HEK293 (cell line): Measurements from ENCODE around the gene FANCE.
A peak's percentile ranks its signal among the peaks of the same experiment; 100 is the strongest.

ENCODE experiments used
- CTCF ChIA-PET: fragments of 350-600 bp; formaldehyde crosslinking; extraction: SDS; loops from one replicate; lab custom pipeline; 2021; ENCODE audit warnings: antibody characterized with exemption; lab: Yijun Ruan, JAX
- POLR2A ChIA-PET: fragments of 300-600 bp; formaldehyde crosslinking; extraction: SDS; loops from one replicate; lab custom pipeline; 2020; ENCODE audit warnings: antibody characterized with exemption, inconsistent platforms; lab: Yijun Ruan, JAX
- H3K27ac ChIP-seq: fragments of 200-500 bp; sonication (Bioruptor generic); 2 replicates; pipeline ENCODE4 v1.5.1; 2014; ENCODE audit warnings: low read depth, low read length, control low read depth, inconsistent platforms; ENCODE audit errors: extremely low read depth
- H3K36me3 ChIP-seq, 2 experiments: fragments of 200-500 bp in 1 of 2; sonication (Bioruptor generic) in 1 of 2; 1 replicate in 1 of 2; 2 replicates in 1 of 2; pipeline ENCODE4 v1.5.1; 2014 to 2017; ENCODE audit warnings: inconsistent platforms in 2 of 2, low read length in 2 of 2; ENCODE audit not compliant: control insufficient read depth in 2 of 2, insufficient read depth in 1 of 2
- H3K4me1 ChIP-seq: fragments of 200-500 bp; sonication (Bioruptor generic); 2 replicates; pipeline ENCODE4 v1.5.1; 2014; ENCODE audit warnings: mild to moderate bottlenecking, low read length, inconsistent platforms; ENCODE audit not compliant: control insufficient read depth, insufficient read depth
- H3K4me3 ChIP-seq: 2 replicates; pipeline ENCODE4 v1.5.1; 2011; ENCODE audit warnings: low read depth, mild to moderate bottlenecking, control low read depth, low read length, moderate library complexity
- H3K9me3 ChIP-seq: fragments of 200-500 bp; sonication (Bioruptor generic); 2 replicates; pipeline ENCODE4 v1.5.1; 2014; ENCODE audit warnings: low read depth, low read length, inconsistent platforms; ENCODE audit not compliant: control insufficient read depth, insufficient read depth
- GLI4 ChIP-seq: fragments of 450-650 bp; formaldehyde crosslinking; IDR thresholded peaks from 2 replicates; pipeline ENCODE4 v1.5.1; 2016; ENCODE audit warnings: missing biosample characterization, missing genetic modification characterization
- PRDM1 ChIP-seq: fragments of 450-650 bp; formaldehyde crosslinking; IDR thresholded peaks from 2 replicates; pipeline ENCODE4; 2016; ENCODE audit warnings: missing biosample characterization, missing genetic modification characterization
- SCRT2 ChIP-seq: fragments of 450-650 bp; formaldehyde crosslinking; IDR thresholded peaks from 2 replicates; pipeline ENCODE4 v1.5.1; 2016; ENCODE audit warnings: missing biosample characterization, missing genetic modification characterization
- SETDB1 ChIP-seq: IDR thresholded peaks from one replicate; pipeline ENCODE4 v1.6.1; 2017; ENCODE audit warnings: mild to moderate bottlenecking, low read length, moderate library complexity, mixed read lengths; ENCODE audit not compliant: insufficient read length
- YY1 ChIP-seq: fragments of 450-650 bp; formaldehyde crosslinking; IDR thresholded peaks from 2 replicates; pipeline ENCODE4 v1.5.1; 2018; ENCODE audit warnings: missing biosample characterization, missing genetic modification characterization
- ZNF112 ChIP-seq: fragments of 450-650 bp; formaldehyde crosslinking; IDR thresholded peaks from 2 replicates; pipeline ENCODE4 v1.5.0; 2017; ENCODE audit warnings: missing biosample characterization, missing genetic modification characterization
- ZNF114 ChIP-seq: fragments of 450-650 bp; formaldehyde crosslinking; IDR thresholded peaks from 2 replicates; pipeline ENCODE4 v1.5.0; 2017; ENCODE audit warnings: missing biosample characterization, missing genetic modification characterization
- ZNF2 ChIP-seq: fragments of 450-650 bp; formaldehyde crosslinking; IDR thresholded peaks from 2 replicates; pipeline ENCODE4 v1.5.1; 2016; ENCODE audit warnings: missing biosample characterization, missing genetic modification characterization
- ZNF202 ChIP-seq: fragments of 450-650 bp; formaldehyde crosslinking; IDR thresholded peaks from 2 replicates; pipeline ENCODE4 v1.5.1; 2016; ENCODE audit warnings: missing biosample characterization, missing genetic modification characterization, borderline replicate concordance
- ZNF266 ChIP-seq: fragments of 450-650 bp; formaldehyde crosslinking; IDR thresholded peaks from 2 replicates; pipeline ENCODE4 v1.5.1; 2016; ENCODE audit warnings: missing biosample characterization, missing genetic modification characterization, low read depth
- ZNF341 ChIP-seq: fragments of 450-650 bp; formaldehyde crosslinking; IDR thresholded peaks from 2 replicates; pipeline ENCODE4; 2016; ENCODE audit warnings: low read depth, missing biosample characterization, missing genetic modification characterization
- ZNF350 ChIP-seq: fragments of 450-650 bp; formaldehyde crosslinking; IDR thresholded peaks from 2 replicates; pipeline ENCODE4 v1.5.0; 2017; ENCODE audit warnings: missing biosample characterization, mild to moderate bottlenecking, missing genetic modification characterization
- ZNF423 ChIP-seq: fragments of 450-650 bp; formaldehyde crosslinking; IDR thresholded peaks from 2 replicates; pipeline ENCODE4 v1.5.1; 2016; ENCODE audit warnings: missing biosample characterization, missing genetic modification characterization
- ZNF585B ChIP-seq: fragments of 450-650 bp; formaldehyde crosslinking; IDR thresholded peaks from 2 replicates; pipeline ENCODE4 v1.5.1; 2016; ENCODE audit warnings: missing biosample characterization, missing genetic modification characterization
- ZNF623 ChIP-seq: fragments of 450-650 bp; formaldehyde crosslinking; IDR thresholded peaks from 2 replicates; pipeline ENCODE4 v1.5.1; 2016; ENCODE audit warnings: missing biosample characterization, missing genetic modification characterization
- ZSCAN23 ChIP-seq: fragments of 450-650 bp; formaldehyde crosslinking; IDR thresholded peaks from 2 replicates; pipeline ENCODE4 v1.5.1; 2016; ENCODE audit warnings: missing biosample characterization, missing genetic modification characterization
- TF ChIP-seq, protein P1 (sequence below): fragments of 450-650 bp; formaldehyde crosslinking; IDR thresholded peaks from 2 replicates; pipeline ENCODE4 v1.5.1; 2016; ENCODE audit warnings: missing biosample characterization, missing genetic modification characterization
- TF ChIP-seq, protein P2 (sequence below): fragments of 450-650 bp; formaldehyde crosslinking; IDR thresholded peaks from 2 replicates; pipeline ENCODE4 v1.5.1; 2016; ENCODE audit warnings: missing biosample characterization, missing genetic modification characterization
- TF ChIP-seq, protein P3 (sequence below): fragments of 450-650 bp; formaldehyde crosslinking; IDR thresholded peaks from 2 replicates; pipeline ENCODE4 v1.5.1; 2016; ENCODE audit warnings: missing biosample characterization, missing genetic modification characterization
- TF ChIP-seq, protein P4 (sequence below): sonication (generic); formaldehyde crosslinking; IDR thresholded peaks from 2 replicates; pipeline ENCODE4 v1.8.1; 2022; ENCODE audit warnings: mild to moderate bottlenecking, moderate library complexity, missing genetic modification reagents
- TF ChIP-seq, protein P5 (sequence below): fragments of 450-650 bp; IDR thresholded peaks from 2 replicates; pipeline ENCODE4 v1.5.1; 2018; ENCODE audit warnings: missing biosample characterization, mild to moderate bottlenecking, missing genetic modification characterization

Gene FANCE

DNA sequence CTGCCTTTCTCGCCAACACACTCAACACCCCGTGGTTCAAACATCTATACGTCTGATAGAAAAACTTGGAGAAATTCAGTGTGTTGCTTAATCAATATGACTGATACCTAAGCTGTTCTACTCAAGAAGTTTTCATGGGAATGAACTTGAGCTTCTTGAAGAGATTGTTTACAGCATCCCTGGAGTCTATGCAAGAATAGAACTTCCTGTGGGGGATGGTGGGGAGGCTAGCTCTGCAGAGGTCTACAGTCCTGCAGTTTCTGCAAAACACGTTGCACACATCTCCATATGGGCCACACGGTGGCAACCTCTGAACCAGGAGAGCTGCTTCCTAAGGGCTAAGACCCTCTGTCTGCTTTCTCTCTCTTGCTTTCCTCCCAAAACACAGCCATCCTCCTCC, 32.7 kb upstream of the FANCE start:
- no peak overlapping the region for H3K27ac ChIP-seq
- ChIA-PET POLR2A (interaction anchor here (0.9 to 1.1 kb wide), 2 partner anchors 32 to 51 kb away, joined by 3 read pairs; no protein-coding TSS in a partner anchor), CTCF (interaction anchor here (0.7 to 3.9 kb wide), 11 partner anchors 9 to 116 kb away, joined by 3 to 53 read pairs (median 4); partner anchors contain the start of genes FANCE, PPARD and RPL10A)
- H3K4me1 ChIP-seq, result peaks cover 4% of the 10 kb centered on the region
- no peak overlapping the region for H3K4me3 ChIP-seq
- no peaks in the 10 kb centered on the region for H3K9me3 ChIP-seq
- H3K36me3 ChIP-seq, result peaks cover 0 to 33% of the 10 kb centered on the region in 2 experiments; a peak in 2 of 3 replicates
- TF ChIP-seq, protein P1, sequence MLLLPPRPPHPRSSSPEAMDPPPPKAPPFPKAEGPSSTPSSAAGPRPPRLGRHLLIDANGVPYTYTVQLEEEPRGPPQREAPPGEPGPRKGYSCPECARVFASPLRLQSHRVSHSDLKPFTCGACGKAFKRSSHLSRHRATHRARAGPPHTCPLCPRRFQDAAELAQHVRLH (tag by site-specific recombination), result no peak
- TF ChIP-seq, protein P2, sequence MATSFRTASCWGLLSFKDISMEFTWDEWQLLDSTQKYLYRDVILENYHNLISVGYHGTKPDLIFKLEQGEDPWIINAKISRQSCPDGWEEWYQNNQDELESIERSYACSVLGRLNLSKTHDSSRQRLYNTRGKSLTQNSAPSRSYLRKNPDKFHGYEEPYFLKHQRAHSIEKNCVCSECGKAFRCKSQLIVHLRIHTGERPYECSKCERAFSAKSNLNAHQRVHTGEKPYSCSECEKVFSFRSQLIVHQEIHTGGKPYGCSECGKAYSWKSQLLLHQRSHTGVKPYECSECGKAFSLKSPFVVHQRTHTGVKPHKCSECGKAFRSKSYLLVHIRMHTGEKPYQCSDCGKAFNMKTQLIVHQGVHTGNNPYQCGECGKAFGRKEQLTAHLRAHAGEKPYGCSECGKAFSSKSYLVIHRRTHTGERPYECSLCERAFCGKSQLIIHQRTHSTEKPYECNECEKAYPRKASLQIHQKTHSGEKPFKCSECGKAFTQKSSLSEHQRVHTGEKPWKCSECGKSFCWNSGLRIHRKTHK, result no peak
- TF ChIP-seq ZNF266 (tag by site-specific recombination) (no peak), ZNF350 (tag by site-specific recombination) (no peak), ZNF2 (tag by site-specific recombination) (no peak)
- TF ChIP-seq, protein P3, sequence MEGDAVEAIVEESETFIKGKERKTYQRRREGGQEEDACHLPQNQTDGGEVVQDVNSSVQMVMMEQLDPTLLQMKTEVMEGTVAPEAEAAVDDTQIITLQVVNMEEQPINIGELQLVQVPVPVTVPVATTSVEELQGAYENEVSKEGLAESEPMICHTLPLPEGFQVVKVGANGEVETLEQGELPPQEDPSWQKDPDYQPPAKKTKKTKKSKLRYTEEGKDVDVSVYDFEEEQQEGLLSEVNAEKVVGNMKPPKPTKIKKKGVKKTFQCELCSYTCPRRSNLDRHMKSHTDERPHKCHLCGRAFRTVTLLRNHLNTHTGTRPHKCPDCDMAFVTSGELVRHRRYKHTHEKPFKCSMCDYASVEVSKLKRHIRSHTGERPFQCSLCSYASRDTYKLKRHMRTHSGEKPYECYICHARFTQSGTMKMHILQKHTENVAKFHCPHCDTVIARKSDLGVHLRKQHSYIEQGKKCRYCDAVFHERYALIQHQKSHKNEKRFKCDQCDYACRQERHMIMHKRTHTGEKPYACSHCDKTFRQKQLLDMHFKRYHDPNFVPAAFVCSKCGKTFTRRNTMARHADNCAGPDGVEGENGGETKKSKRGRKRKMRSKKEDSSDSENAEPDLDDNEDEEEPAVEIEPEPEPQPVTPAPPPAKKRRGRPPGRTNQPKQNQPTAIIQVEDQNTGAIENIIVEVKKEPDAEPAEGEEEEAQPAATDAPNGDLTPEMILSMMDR (tag by site-specific recombination), result peak; percentile 58
- TF ChIP-seq, all 188 proteins: peak for 1

DNA sequence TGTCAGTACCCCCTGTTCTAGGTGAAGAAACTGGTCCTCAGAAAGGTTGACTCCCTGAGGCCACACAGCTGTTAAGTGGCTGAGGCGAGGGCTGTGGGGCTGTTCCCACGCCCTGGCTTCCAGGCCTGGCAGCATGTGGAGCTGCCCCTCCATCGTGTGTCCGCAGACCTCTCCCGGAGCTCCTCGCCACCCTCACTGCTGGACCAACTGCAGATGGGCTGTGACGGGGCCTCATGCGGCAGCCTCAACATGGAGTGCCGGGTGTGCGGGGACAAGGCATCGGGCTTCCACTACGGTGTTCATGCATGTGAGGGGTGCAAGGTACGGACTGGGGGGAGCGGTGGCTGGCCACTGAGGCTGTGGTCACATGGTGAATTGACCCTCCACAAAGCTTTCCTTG, 32.2 kb upstream of the FANCE start:
- TF ChIP-seq ZNF112 (tag by site-specific recombination) (no peak), ZNF423 (tag by site-specific recombination) (no peak), ZNF202 (tag by site-specific recombination) (no peak), PRDM1 (no peak), SETDB1 (no peak), SCRT2 (tag by site-specific recombination) (no peak), GLI4 (no peak), YY1 (tag by site-specific recombination) (no peak), ZNF341 (no peak), ZNF585B (no peak), ZSCAN23 (tag by site-specific recombination) (no peak), ZNF114 (tag by site-specific recombination) (no peak), ZNF623 (tag by site-specific recombination) (no peak)
- TF ChIP-seq, protein P4, sequence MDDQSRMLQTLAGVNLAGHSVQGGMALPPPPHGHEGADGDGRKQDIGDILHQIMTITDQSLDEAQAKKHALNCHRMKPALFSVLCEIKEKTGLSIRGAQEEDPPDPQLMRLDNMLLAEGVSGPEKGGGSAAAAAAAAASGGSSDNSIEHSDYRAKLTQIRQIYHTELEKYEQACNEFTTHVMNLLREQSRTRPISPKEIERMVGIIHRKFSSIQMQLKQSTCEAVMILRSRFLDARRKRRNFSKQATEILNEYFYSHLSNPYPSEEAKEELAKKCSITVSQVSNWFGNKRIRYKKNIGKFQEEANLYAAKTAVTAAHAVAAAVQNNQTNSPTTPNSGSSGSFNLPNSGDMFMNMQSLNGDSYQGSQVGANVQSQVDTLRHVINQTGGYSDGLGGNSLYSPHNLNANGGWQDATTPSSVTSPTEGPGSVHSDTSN (CRISPR knock-in tag), result no peak
- TF ChIP-seq, protein P5, sequence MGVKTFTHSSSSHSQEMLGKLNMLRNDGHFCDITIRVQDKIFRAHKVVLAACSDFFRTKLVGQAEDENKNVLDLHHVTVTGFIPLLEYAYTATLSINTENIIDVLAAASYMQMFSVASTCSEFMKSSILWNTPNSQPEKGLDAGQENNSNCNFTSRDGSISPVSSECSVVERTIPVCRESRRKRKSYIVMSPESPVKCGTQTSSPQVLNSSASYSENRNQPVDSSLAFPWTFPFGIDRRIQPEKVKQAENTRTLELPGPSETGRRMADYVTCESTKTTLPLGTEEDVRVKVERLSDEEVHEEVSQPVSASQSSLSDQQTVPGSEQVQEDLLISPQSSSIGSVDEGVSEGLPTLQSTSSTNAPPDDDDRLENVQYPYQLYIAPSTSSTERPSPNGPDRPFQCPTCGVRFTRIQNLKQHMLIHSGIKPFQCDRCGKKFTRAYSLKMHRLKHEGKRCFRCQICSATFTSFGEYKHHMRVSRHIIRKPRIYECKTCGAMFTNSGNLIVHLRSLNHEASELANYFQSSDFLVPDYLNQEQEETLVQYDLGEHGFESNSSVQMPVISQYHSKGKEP (tag by site-specific recombination), result no peak
- H3K4me3 ChIP-seq, result no peak overlapping the region
- CTCF ChIA-PET, result interaction anchor here (0.6 to 3.9 kb wide), 13 partner anchors 8 to 228 kb away, joined by 3 to 53 read pairs (median 4); partner anchors contain the start of genes FANCE, PPARD and RPL10A
- peaks cover 1% of the 10 kb centered on the region for H3K4me1 ChIP-seq
- H3K27ac ChIP-seq, result no peak overlapping the region
- POLR2A ChIA-PET, result interaction anchor here (0.9 to 1.1 kb wide), 2 partner anchors 31 to 51 kb away, joined by 3 read pairs; no protein-coding TSS in a partner anchor
- peaks cover 0 to 37% of the 10 kb centered on the region in 2 experiments; a peak in 2 of 3 replicates for H3K36me3 ChIP-seq
- H3K9me3 ChIP-seq, result no peaks in the 10 kb centered on the region
